ENCODE measurements around the gene C2CD2.

DNA sequence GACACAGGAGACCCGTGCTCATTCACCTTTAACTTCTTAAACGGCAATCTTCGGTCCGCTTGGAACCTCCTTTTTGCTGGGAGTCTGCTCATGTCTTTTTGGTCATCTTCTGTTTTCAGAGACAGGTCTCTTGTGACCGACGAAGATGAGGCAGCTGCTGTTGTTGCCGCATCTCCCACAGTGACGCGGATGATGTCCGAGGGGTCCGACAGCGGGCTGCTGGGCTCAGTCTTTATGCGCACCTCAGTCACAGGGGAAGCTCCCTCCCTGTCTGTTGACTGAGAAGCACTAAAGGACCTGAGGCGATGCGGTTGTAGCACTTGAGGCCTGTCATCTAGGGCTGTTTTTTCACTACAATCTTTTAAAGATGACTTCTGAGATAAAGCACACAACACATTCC lies 38.8 kb upstream of the C2CD2 start:
- TF ChIP-seq CTCF (conservative IDR thresholded peaks at IDR 0.05 in 1 of 2, IDR thresholded peaks at IDR 0.05 in 1 of 2; ENCODE audit: low read depth in 1 of 2, low read length in 2 of 2) (no peak), EZH2 (IDR thresholded peaks at IDR 0.05; ENCODE audit: low read length, missing control alignments) (no peak)
